ENCODE data around the gene GABRA4.

GABRA4 gene

DNA sequence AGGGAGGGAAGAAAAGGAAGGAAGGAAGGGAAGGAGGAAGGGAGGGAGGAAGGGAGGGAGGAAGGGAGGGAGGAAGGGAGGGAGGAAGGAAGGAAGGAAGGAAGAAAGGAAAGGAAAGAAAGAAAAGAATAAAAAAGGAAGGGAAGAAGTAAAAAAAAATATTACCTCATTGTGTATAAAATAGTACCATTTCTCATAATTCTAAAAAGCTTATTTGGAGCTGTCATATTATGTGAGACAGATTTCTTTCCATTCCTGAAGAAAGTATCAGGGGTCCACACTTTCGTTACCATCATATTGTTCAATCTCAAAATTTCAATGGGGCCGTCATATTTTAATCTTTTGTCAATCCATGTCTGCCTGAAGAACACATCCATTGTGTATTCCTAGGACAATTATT lies 16.1 kb downstream of the GABRA4 start:
- no peak for DNase-seq

DNA sequence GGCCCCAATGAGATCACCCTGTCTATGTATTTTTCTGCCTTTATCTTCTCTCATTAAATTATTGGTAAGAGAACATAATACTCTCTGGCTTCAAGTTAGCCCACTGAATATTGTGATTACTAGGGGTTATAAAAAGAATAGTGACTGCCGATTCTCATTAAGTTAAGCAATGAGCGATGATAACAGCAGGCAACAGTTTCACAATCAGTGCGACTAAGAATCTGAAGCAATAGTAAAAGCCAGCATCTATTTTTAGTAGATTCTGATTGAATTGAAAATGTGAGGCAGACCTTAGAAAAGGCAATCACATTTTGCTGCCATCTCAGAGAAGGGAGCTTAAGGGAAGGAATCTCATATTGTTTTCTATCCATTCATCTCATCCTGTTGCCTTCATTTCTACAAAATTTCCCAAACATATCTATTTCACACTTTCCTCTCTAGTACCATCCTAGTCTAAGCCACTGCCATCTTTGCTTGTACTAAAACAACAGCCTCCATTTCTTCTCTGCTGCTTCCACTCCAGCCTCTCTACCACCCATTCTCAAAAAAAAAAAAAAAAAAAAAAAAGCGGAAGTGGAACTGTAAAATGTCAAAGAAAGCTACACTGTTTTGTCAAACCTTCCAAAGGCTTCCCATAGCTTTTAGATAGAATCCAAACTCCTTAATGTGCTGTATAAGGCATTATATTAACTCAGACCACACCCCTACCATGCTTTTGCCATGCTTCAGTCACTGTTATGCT lies 17.4 kb downstream of the GABRA4 start:
- DNase-seq: no peak

DNA sequence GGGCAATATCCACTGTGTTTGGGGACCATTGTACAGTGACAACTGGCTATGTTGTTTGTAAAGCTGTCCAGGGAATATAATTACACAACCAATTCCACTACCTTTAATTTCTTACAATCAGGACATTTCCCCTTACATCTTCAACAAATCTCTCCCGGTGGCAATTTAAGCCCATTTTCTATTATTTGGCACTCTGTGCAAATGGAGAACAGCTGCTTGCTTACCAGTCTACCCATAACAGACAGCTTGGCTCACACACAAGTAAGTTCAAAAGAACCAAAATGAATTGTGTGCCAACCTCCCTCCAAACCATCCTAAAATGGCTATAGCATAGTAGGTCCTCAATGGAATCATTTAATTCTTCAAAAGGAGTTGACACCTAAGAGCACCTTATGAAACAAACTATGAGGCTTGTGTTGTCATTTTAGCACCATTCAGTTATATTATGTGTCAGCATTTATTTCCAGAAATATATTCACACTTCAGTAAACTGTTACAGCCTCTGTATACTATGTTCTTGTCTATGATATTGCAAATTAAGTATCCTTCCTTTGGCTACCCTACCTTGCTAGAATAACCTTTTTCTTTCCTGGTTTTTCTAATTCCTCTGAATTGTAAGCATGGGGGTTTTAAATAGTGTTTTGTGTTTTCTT lies 18.4 kb downstream of the GABRA4 start:
- no peak for DNase-seq

- no peak for DNase-seq
Measured at GRCh38 chr4:46968847-46969246, 24.5 kb downstream of the GABRA4 start.

DNA sequence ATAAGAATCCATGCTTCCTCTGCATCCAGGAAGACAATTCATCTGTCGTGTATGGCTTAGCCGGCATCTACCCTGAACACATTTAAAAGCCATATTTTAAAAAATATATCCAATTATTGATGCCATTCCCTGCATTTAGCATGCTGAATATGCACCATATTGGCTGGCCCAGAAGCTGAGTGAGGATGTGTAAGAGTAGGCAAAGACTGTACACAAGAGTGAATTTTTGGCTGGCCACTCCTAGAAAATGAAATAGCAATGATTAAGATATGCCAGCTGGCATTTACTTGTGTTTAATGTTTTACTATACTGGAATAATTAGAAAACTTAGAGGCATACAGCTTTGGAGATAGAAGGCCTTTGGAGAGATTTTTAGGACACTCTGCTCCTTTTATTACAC lies 25.8 kb downstream of the GABRA4 start:
- DNase-seq: no peak

DNA sequence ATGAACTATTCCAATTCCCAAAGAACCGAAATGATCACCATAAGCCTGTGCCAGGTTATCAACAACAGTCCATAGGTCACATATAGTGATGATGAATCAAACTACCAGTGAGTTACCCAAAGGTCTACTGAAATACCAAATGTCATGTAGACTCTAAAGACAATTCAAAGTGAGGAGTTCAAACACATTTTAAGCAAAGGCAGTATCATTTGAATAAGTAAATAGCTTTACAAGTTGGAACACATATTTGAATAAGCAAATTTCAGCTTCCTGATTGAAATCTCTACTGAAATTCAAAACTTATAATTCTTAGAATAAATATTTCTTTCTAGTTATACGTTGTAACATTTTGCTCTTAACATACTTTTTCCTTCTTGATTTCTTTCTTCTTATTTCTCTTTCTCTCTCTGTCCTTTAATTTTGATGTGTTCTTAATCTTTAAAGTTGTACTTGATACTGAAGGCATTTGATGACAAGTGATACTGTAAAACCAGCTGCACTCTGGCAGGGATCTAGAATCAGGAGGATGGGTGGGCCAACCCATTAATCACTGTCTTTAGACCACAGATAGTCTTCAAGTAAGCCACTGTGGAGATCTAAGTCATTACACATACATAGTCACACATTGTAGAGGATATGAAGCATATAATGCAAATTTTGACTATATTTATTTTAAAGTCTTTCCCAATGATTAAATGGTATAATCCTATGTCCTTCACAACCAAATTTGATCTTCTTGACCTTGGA lies 34.5 kb downstream of the GABRA4 start:
- DNase-seq: no peak

- DNase-seq: no peak
Measured at GRCh38 chr4:46956451-46956850, 36.9 kb downstream of the GABRA4 start.

GRCh38 chr4:46955601-46956000 lies 37.8 kb downstream of the GABRA4 start:
- DNase-seq: no peak

DNA sequence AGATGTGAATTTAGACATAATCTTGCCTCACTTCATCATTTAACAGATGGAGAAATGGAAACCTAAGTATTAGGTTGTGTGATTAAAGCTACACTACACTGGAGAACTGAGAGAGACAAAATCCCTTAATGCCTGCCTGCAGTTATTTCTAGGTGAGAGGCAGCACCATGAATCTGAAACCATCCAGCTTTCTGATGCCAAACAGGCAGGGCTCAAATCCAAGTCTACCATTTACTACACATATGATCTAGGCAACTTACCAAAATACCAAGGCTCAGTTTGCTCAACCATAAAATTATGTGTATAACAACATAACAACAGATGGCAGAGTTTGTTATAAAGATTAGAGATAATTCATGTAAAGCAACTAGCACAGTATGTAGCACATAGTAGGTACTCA lies 38.7 kb downstream of the GABRA4 start:
- no peak for DNase-seq

- DNase-seq: no peak
Measured at GRCh38 chr4:46953564-46953963, 39.8 kb downstream of the GABRA4 start.

- no peak for DNase-seq
Measured at GRCh38 chr4:46952451-46952850, 40.9 kb downstream of the GABRA4 start.

DNA sequence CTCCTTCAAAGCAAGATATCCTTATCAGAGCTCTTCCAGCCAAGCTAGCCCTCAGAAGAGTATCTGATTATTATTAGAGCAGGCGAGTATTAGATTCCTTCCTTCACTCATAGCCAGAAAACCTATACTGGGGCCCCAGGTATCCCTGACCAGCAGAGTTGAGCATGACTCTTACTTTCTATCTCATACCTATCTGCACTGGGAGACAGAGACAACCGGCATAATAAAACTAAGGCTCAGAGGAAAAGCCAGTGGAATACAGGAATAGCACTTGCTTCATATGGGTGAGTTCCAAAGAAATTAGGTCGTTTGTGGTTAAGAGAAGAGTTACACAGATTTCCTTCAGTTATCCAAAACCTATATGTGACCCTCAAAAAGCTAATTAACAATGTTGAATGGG lies 42.6 kb downstream of the GABRA4 start:
- DNase-seq: no peak

DNA sequence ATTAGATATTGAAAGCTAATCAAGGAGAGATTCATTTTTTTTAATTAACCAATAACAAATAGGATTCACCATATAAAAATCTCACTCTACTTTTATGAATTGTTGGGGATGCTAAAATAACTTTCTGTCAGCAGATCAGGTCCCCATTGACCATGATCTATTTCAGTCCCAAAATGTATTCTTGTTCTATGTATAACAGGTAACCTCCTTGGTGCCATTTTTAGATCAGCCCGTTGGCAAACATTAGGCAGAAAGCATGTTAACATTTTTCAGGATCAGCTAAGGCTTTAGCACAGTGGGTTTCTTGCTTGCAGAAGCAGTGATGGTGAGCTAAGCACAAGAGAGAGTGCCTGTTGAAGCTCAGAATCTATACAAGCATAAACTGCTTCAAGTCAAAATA lies 43.6 kb downstream of the GABRA4 start:
- no peak for DNase-seq

DNA sequence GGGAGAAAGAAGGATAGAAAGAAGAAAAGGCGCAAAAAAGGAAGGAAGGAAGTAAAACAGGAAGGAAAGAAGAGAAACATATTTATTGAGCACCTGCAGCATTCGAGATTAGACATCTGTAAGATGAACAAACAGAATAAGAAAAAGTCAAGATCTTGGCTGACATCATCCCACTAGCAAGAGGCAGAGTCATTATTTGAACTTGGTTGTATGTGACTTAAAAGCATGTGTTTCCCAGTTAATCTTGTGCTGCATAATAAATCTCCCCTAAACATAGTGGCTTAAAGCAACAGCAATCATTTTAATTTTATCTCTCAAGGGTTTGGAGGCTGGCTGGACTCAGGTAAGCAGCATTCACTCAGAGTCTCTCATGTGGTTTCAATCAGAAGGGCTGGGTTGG lies 45.8 kb downstream of the GABRA4 start:
- DNase-seq: no peak

DNA sequence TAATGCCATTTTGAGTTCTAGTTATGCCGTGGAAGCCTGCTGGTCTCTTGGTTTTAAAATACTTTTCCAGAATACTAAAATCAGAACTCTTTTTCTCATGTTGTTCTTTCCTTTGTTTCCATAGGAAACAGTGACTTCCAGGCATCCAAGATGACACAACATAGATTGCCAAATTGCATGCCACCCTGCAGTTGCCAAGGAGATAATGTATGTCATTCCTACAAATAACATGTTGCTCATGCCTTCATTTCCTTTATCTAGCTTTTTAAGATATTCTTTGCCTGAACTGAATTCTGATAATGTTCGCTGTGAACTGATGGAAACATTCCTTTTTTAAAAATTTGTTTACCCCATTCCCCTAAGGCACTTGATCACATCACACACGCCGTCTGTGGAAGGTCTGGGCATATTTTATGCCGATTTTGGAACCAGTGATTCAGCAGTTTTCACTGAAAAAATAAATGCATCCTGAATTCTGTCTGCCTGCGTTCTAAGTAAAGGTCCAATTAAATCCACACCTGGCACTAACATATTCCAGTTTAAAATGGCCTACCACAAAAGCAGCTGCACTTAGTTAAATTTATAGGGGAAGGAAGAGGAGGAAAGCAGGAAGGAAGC lies 46.4 kb downstream of the GABRA4 start:
- no peak for DNase-seq

DNA sequence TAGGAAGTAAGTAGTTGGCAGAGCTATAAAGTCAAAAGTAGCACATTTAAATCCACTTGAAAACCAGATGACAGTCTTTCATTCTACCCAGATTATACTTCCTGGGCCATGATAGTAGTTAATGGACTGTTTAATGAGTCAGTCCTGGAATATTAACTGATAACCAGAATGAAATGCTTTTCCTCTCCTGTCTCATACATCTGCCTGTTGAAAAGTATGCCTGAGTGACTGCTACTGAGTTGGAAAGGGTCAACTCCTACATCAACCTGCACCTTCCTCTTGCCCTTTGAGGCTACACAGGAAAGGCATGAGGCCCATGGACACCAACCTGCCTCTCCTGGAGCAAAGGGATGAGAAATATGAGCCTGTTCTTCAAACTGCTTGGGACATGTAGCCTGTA lies 48.3 kb downstream of the GABRA4 start:
- no peak for DNase-seq

- no peak for DNase-seq
Measured at GRCh38 chr4:46944345-46944744, 49.0 kb downstream of the GABRA4 start.

GRCh38 chr4:46937493-46937892 lies 55.9 kb downstream of the GABRA4 start:
- no peak for DNase-seq

DNA sequence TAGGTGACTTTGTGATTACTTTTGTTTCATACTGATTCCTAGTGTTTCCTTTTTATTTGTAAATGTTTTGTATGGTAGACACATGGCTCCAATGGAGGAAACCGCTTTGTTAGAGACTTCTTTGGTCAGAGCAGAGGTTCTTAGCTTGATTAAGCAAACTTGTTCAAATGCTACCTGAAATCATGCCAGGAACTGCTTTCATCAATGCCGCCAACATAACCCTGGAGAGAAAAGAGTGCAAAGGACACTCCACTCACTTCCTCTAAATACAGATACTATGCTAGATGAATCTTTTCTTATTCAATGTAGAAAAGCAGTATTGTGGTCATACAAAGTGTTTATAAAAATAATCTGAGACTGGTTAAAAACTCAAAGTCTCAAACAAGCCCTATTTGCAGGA lies 58.7 kb downstream of the GABRA4 start:
- DNase-seq: no peak

DNA sequence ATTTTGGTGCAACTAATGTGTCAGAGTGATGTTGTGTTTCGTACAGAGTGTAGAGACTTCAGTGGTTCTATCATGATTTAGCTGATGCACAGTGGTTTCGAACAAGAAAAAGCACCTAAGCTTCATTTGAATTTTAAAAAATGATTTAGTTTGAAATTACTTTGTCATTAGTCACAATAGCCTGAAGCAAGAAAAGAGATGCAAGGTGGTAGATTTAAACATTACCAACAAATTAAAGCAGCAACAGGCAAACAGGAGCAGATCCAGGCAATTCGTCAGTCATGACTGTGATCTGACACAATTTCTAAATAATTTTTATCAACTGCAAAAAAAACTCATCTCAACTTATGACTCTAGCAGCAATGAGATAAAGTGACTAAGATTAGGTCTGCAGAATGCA lies 59.7 kb downstream of the GABRA4 start:
- no peak for DNase-seq

GRCh38 chr4:46931981-46932380 lies 61.4 kb downstream of the GABRA4 start:
- no peak for DNase-seq

DNA sequence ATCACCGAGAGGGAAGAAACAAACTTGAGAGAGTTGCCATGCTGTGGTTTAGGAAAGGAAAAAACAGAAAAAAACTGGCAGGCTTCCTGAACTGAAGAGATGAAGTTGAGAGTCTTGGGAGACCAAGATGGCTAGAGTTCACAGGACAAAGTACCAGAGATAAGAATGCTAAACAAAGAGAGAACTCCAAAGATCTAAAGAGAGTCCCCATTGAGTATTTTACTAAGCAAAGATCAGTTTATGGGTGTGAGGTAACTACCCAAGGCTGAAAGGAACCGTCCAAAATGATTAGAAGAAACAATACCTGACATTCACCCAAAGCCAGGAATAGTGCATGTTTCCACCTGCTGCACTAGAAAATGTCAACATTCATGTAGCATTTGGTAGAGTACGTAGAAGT lies 62.5 kb downstream of the GABRA4 start:
- no peak for DNase-seq

DNA sequence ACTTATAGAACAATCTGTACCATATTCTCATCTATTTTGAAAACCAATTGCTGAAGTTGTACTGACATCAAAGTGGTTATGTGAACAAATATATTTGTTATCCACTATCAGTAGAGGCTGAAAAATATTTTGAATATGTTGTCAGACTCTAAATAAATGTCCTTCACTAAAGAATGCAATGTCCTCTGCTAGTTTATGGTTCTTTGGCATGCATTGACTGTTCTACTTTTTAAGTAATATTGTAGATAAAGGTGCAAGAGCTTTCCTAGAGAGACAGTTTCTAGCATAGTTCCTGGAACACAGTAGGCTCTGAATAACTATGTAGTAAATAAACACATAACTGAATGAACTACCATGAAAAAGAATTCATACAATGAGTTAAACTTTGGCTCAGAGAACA lies 66.2 kb downstream of the GABRA4 start:
- no peak for DNase-seq
